Esophagus (tissue), 2 donors: Measurements from ENCODE around the gene CADM4. TPM values are rescaled to one million over a fixed set of nuclear protein-coding genes. Genes with fewer than 3 reads are reported as not detected.
A peak's percentile ranks its signal among the peaks of the same experiment; 100 is the strongest.

Source experiments
- H3K27ac ChIP-seq, 2 donors: one replicate each; pipeline ENCODE4 v1.5.1; 2013; ENCODE audit warnings: low read depth in 2 of 2, mild to moderate bottlenecking in 2 of 2, inconsistent platforms in 1 of 2, low read length in 1 of 2, moderate library complexity in 1 of 2
- H3K27me3 ChIP-seq, 2 donors: one replicate each; pipeline ENCODE4 v1.6.1; 2013; ENCODE audit warnings: low read length in 2 of 2, control low read depth in 1 of 2, mild to moderate bottlenecking in 1 of 2; ENCODE audit not compliant: insufficient read depth in 2 of 2, control insufficient read depth in 1 of 2
- H3K36me3 ChIP-seq, 2 donors: one replicate each; pipeline ENCODE4 v1.6.1; 2013; ENCODE audit warnings: low read length in 1 of 2; ENCODE audit not compliant: control insufficient read depth in 2 of 2, insufficient read depth in 2 of 2
- H3K4me1 ChIP-seq, 2 donors: one replicate each; pipeline ENCODE4 v1.6.1; 2013; ENCODE audit warnings: low read length in 1 of 2; ENCODE audit not compliant: control insufficient read depth in 2 of 2, insufficient read depth in 2 of 2
- H3K4me3 ChIP-seq, 2 donors: one replicate each; pipeline ENCODE4 v1.5.1; 2013; ENCODE audit warnings: low read length in 2 of 2, mild to moderate bottlenecking in 2 of 2, low read depth in 1 of 2, moderate library complexity in 1 of 2
- H3K9me3 ChIP-seq, 2 donors: one replicate each; pipeline ENCODE4 v1.6.1; 2013; ENCODE audit warnings: mild to moderate bottlenecking in 2 of 2, low read depth in 1 of 2, low read length in 1 of 2, moderate library complexity in 1 of 2; ENCODE audit not compliant: control insufficient read depth in 2 of 2, insufficient read depth in 1 of 2
- WGBS, 2 donors: extraction: QIAGEN DNeasy Blood & Tissue Kit; methylation state at CpG; one replicate each; pipeline ENCODE4 v1.1.7; 2013; 5-methylcytosine and 5-hydroxymethylcytosine counted together
- polyA plus RNA-seq, 2 donors: library from polyadenylated mRNA; stranded (reverse); fragments of 200-250 nt; gene quantifications; one replicate each; pipeline ENCODE4 v1.2.3, GENCODE V29; 2013
- donor health status: healthy with polysubstance abuse.
- donor health status: Bipolar disorder and iron deficiency.

The CADM4 gene
- polyA plus RNA-seq, 2 donors, result 9.7 to 21.7 TPM

GRCh38 chr19:43582495-43582894 lies 57.2 kb downstream of the CADM4 start:
- Histone ChIP-seq H3K4me1 (peaks cover 0 to 5% of the 10 kb centered on the region in 2 donors), H3K27ac (no peak overlapping the region), H3K9me3 (no peaks in the 10 kb centered on the region), H3K27me3 (no peaks in the 10 kb centered on the region), H3K4me3 (no peak overlapping the region), H3K36me3 (peaks cover 2 to 3% of the 10 kb centered on the region in 2 donors)
- WGBS, 2 donors, result 93 to 99% methylated on average over 2 of the region's 2 CpGs

- peak overlapping the region; percentile 28 to 52 for H3K4me3 ChIP-seq
- 64 to 72% methylated on average over 7 of the region's 7 CpGs for WGBS, 2 donors
These were observed 58.2 kb downstream of the CADM4 start for GRCh38 chr19:43581467-43581866.

GRCh38 chr19:43578787-43579186 lies 60.9 kb downstream of the CADM4 start:
- Histone ChIP-seq H3K4me3 (no peak overlapping the region), H3K36me3 (no peaks in the 10 kb centered on the region), H3K9me3 (no peaks in the 10 kb centered on the region), H3K4me1 (peaks cover 5 to 18% of the 10 kb centered on the region in 2 donors), H3K27ac (no peak overlapping the region), H3K27me3 (no peaks in the 10 kb centered on the region)
- WGBS, 2 donors, result 86 to 90% methylated on average over 3 of the region's 3 CpGs

More at GRCh38 chr19:43581467-43581866, 58.2 kb downstream of the CADM4 start:
- H3K27me3 ChIP-seq, result no peaks in the 10 kb centered on the region
- peaks cover 2 to 6% of the 10 kb centered on the region in 2 donors for H3K4me1 ChIP-seq
- H3K27ac ChIP-seq, result peak overlapping the region in 1 of 2 donors; percentile 36
- no peaks in the 10 kb centered on the region for H3K9me3 ChIP-seq
- peaks cover 2 to 3% of the 10 kb centered on the region in 2 donors for H3K36me3 ChIP-seq

- Histone ChIP-seq H3K4me1 (peaks cover 5 to 17% of the 10 kb centered on the region in 2 donors), H3K27me3 (no peaks in the 10 kb centered on the region), H3K27ac (peak overlapping the region; percentile 53 to 69)
These were observed 63.4 kb downstream of the CADM4 start for GRCh38 chr19:43575955-43576878.

GRCh38 chr19:43575156-43575950 lies 64.3 kb downstream of the CADM4 start, which contains the start of the genes PINLYP and XRCC1:
TSS of gene PINLYP (plus strand) at chr19:43575801. CDS start at chr19:43577192, 1,391 bp downstream.
TSS of gene XRCC1 (minus strand) at chr19:43575527. CDS start at chr19:43575458, 69 bp downstream.
- peaks cover 7 to 13% of the 10 kb centered on the region in 2 donors for H3K4me1 ChIP-seq
- H3K27ac ChIP-seq, result peak within 1 kb of the TSS; percentile 77 to 84
- peaks cover 0 to 2% of the 10 kb centered on the region in 2 donors for H3K36me3 ChIP-seq
- no peaks in the 10 kb centered on the region for H3K27me3 ChIP-seq
- peak within 1 kb of the TSS; percentile 68 to 88 for H3K4me3 ChIP-seq
- no peaks in the 10 kb centered on the region for H3K9me3 ChIP-seq
- WGBS, 2 donors, result 0% methylated on average over 51 of the region's 51 CpGs

More at GRCh38 chr19:43575955-43576878, 63.4 kb downstream of the CADM4 start:
- 59 to 62% methylated on average over 37 of the region's 37 CpGs for WGBS, 2 donors
- H3K9me3 ChIP-seq, result no peaks in the 10 kb centered on the region
- H3K4me3 ChIP-seq, result peak overlapping the region; percentile 30 to 68
- H3K36me3 ChIP-seq, result peaks cover 0 to 2% of the 10 kb centered on the region in 2 donors

- peak overlapping the region; percentile 68 to 88 for H3K4me3 ChIP-seq
- 26 to 33% methylated on average over 12 of the region's 12 CpGs for WGBS, 2 donors
These were observed 65.1 kb downstream of the CADM4 start for GRCh38 chr19:43574424-43575155.

More at GRCh38 chr19:43574424-43575155, 65.1 kb downstream of the CADM4 start:
- Histone ChIP-seq H3K9me3 (no peaks in the 10 kb centered on the region), H3K4me1 (peaks cover 7 to 13% of the 10 kb centered on the region in 2 donors), H3K36me3 (peaks cover 0 to 2% of the 10 kb centered on the region in 2 donors), H3K27ac (peak overlapping the region; percentile 77 to 84), H3K27me3 (no peaks in the 10 kb centered on the region)

Other genes starting within 250 kb of the CADM4 start
- gene TEX101, start 225.0 kb downstream of the CADM4 start, polyA plus RNA-seq, result 1 to 10 TPM in 1 of 2 donors, under 1 TPM in 1; 0.96 to 2.4 TPM
- gene LYPD3, start 174.2 kb downstream of the CADM4 start, polyA plus RNA-seq, result 100 to 1,000 TPM; 208 to 770 TPM
- 10 to 100 TPM; 58.1 to 70.1 TPM for gene PHLDB3, start 135.1 kb downstream of the CADM4 start, polyA plus RNA-seq
- 10 to 100 TPM; 50.5 to 78.9 TPM for gene ETHE1, start 112.6 kb downstream of the CADM4 start, polyA plus RNA-seq
- gene ZNF575, start 106.7 kb downstream of the CADM4 start, polyA plus RNA-seq, result 1 to 10 TPM in 1 of 2 donors, under 1 TPM in 1; 0.59 to 1.0 TPM
- gene XRCC1, start 64.3 kb downstream of the CADM4 start, polyA plus RNA-seq, result 10 to 100 TPM; 13.7 to 14.4 TPM
- 10 to 100 TPM; 13.5 to 17.6 TPM for gene PINLYP, start 64.0 kb downstream of the CADM4 start, polyA plus RNA-seq
- 1 to 10 TPM; 3.1 to 4.1 TPM for gene IRGQ, start 43.7 kb downstream of the CADM4 start, polyA plus RNA-seq
- gene ZNF576, start 43.3 kb downstream of the CADM4 start, polyA plus RNA-seq, result 10 to 100 TPM in 1 of 2 donors, 1 to 10 TPM in 1; 6.8 to 13.0 TPM
- gene SRRM5, start 27.8 kb downstream of the CADM4 start, polyA plus RNA-seq, result under 1 TPM; 0.14 to 0.71 TPM
- gene ZNF428, start 20.2 kb downstream of the CADM4 start, polyA plus RNA-seq, result 10 to 100 TPM; 20.4 to 27.3 TPM
- 1 to 10 TPM; 5.4 to 5.6 TPM for gene PLAUR, start 30.3 kb upstream of the CADM4 start, polyA plus RNA-seq
- gene IRGC, start 76.2 kb upstream of the CADM4 start, polyA plus RNA-seq, result not detected
- gene SMG9, start 115.1 kb upstream of the CADM4 start, polyA plus RNA-seq, result 10 to 100 TPM; 15.8 to 23.2 TPM
- gene KCNN4, start 141.1 kb upstream of the CADM4 start, polyA plus RNA-seq, result 1 to 10 TPM; 3.9 to 4.6 TPM
- gene LYPD5, start 162.6 kb upstream of the CADM4 start, polyA plus RNA-seq, result 10 to 100 TPM in 1 of 2 donors, 1 to 10 TPM in 1; 3.8 to 12.3 TPM
- gene ZNF283, start 187.5 kb upstream of the CADM4 start, polyA plus RNA-seq, result 1 to 10 TPM; 1.6 to 3.2 TPM
- gene ZNF404, start 244.1 kb upstream of the CADM4 start, polyA plus RNA-seq, result 1 to 10 TPM in 1 of 2 donors, under 1 TPM in 1; 0.94 to 5.9 TPM